GM20000 (cell line): ENCODE results near the gene DLG2.
"Not testable (repeated sequence)": the region's sequence is repeated elsewhere in the genome, so short reads cannot be mapped to it uniquely, and the experiment has no call there.

Experiments
- DNase-seq: peaks from one replicate; pipeline ENCODE4 v3.0.0; 2012; ENCODE audit warnings: low spot score
- CTCF ChIP-seq: IDR thresholded peaks from 2 replicates; pipeline ENCODE4 v1.5.1; 2012; ENCODE audit warnings: mild to moderate bottlenecking, control low read depth; ENCODE audit errors: extremely low read depth, missing control alignments

Gene DLG2

GRCh38 chr11:84788220-84788619 lies 838.9 kb downstream of the DLG2 start:
- TF ChIP-seq CTCF, result no peak
- DNase-seq, result no peak

DNA sequence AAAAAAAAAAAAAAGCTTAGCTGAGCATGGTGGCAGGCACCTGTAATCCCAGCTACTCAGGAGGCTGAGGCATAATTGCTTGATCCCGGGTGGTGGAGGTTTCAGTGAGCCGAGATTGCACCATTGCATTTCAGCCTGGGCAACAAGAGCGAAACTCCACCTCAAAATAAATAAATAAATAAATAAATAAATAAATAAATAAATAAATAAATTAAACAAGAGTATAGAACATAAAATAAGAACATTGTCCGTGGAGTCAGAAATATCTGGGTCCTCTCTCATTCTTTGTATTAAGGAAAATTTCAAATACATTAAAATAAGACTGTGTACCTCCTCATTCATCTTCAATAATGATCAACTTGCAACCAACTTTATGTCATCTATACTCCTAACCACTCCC lies 843.0 kb downstream of the DLG2 start:
- not testable (repeated sequence) for DNase-seq

DNA sequence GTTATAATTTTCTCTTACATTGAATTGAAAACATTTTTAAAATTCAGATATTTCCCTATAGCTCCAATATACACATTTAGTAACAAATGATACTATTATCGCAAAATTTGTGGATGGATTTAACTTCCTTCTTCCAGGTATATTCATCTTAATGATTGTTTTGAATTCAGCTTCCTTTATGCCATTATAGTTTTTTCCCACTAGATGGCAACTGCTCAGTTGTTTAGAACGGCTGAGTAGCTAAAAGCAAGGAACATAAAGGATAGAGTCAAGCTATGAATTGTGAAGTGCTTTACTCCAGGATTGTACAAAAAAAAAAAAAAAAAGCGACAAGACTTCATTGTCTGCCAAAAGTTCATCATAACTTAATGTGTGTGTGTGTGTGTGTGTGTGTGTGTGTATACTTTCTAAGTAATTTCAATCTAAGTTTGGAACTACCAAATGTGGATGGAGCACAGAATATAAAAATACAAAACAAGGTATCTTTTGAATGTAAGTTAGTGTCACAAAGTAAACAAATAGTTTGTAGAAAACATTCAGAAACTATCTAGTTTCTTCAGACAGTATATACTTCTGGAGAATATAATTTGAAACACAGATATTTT lies 846.4 kb downstream of the DLG2 start:
- DNase-seq, result no peak
- TF ChIP-seq CTCF, result no peak

DNA sequence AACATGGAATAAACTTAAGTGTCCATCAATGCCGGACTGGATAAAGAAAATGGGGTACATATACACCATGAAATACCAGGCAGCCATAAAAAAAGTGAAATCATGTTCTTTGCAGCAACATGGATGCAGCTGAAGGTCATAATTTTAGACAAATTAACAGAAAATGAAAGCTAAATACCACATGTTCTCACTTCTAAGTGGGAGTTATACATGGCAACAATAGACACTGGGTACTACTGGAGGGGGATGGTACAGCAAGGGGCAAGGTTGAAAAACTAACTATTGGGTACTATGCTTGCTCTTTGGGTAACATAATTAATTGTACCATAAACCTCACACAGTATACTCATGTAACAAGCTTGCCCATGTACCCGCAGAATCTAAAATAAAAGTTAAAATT lies 851.6 kb downstream of the DLG2 start:
- TF ChIP-seq CTCF, result no peak
- DNase-seq, result no peak

- no peak for TF ChIP-seq CTCF
- no peak for DNase-seq
Measured at GRCh38 chr11:84763931-84764330, 863.2 kb downstream of the DLG2 start.

DNA sequence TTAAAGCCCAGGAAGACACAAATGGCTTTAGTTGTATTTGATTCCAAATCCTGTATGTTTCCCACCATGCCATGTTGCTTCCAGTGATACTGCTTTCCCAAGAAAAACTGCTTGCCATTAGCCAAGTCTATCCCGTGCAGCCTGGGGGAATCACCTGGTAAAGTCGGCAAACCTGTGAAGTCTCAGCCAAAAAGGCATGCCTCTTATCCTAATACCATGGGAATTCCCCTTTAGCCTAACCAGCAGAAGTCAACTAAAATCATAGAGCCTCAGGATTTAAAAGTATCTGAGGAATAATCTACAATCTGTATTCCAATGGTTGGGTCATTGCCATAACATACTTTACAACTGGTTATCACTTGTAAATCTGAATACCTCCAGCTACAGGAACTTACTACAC lies 869.4 kb downstream of the DLG2 start:
- no peak for TF ChIP-seq CTCF
- no peak for DNase-seq

- DNase-seq, result no peak
- no peak for TF ChIP-seq CTCF
Measured at GRCh38 chr11:84751371-84751770, 875.8 kb downstream of the DLG2 start.

DNA sequence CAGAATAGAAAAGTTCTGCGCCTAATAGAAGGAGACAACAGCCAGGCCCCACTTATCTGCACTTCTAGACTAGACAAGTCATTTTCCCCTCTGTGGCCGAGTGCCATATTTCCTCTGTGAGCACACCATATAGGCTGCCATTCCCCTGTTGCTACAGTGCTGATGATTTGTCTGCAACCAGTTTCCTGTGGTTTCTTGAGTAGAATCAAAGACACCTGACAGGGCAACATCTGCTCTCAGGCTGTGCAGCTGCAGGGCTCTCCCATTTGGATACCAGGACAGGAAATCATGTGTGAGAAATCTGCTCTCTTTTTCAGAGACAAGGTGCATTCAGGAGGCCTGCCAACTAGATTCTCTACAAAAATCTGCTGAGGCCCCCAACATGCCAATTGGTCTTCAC lies 879.3 kb downstream of the DLG2 start:
- DNase-seq, result no peak
- no peak for TF ChIP-seq CTCF
